DND-41 (cell line): Measurements from ENCODE around the gene DDX51.

Experiments
- EZH2 ChIP-seq: IDR thresholded peaks from 3 replicates; pipeline ENCODE4 v1.6.1; 2012; ENCODE audit warnings: borderline replicate concordance, low read depth, mild to moderate bottlenecking, moderate library complexity, low read length, inconsistent platforms; ENCODE audit not compliant: severe bottlenecking
- TF ChIP-seq, protein P1 (sequence below): IDR thresholded peaks from 2 replicates; pipeline ENCODE4 v1.5.1; 2012; ENCODE audit warnings: borderline replicate concordance, low read length, moderate library complexity, mild to moderate bottlenecking; ENCODE audit not compliant: poor library complexity, severe bottlenecking; ENCODE audit errors: extremely low read depth

DNA sequence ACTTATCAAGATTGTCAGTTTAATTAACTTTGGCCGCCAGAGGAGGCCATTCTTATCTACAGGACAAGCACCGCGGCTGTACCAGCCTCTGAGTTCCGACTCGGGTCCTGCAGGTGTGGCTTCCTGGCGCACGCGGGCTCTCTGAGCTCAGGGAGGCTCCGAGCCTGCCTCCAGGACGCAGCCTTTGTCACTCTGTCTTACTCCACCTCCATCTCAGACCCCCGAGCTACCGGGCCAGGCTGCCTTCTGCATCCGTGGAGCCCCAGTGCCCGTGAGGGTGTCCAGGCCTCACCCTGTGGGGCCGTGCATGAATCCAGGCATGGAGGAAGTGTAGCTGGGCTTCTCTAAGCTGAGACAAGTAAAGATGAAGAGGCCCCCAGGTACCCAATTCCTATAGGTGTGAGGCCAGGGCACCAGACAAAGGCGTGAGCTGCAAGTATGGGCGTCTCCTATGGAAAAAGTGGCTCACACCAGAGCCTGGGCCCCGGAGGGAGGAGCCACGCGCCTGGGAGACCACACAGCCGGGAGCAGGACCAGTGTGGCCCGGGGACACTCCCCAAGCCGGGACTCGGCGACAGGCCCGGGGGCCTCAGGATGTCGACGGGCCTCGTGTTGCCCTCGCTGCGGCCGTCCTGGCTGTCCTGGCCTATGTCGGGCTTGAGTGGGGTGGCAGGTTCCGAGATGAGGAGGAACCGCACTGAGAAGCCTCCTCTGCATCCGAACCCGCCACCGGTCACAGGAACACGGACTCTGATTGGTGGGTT lies 42.9 kb upstream of the DDX51 start:
- TF ChIP-seq, protein P1, sequence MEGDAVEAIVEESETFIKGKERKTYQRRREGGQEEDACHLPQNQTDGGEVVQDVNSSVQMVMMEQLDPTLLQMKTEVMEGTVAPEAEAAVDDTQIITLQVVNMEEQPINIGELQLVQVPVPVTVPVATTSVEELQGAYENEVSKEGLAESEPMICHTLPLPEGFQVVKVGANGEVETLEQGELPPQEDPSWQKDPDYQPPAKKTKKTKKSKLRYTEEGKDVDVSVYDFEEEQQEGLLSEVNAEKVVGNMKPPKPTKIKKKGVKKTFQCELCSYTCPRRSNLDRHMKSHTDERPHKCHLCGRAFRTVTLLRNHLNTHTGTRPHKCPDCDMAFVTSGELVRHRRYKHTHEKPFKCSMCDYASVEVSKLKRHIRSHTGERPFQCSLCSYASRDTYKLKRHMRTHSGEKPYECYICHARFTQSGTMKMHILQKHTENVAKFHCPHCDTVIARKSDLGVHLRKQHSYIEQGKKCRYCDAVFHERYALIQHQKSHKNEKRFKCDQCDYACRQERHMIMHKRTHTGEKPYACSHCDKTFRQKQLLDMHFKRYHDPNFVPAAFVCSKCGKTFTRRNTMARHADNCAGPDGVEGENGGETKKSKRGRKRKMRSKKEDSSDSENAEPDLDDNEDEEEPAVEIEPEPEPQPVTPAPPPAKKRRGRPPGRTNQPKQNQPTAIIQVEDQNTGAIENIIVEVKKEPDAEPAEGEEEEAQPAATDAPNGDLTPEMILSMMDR = no peak
- TF ChIP-seq EZH2 = no peak
